ENCODE data around the gene UBAC1.
"Not testable (repeated sequence)": the region's sequence is repeated elsewhere in the genome, so short reads cannot be mapped to it uniquely, and the experiment has no call there.

The UBAC1 gene

DNA sequence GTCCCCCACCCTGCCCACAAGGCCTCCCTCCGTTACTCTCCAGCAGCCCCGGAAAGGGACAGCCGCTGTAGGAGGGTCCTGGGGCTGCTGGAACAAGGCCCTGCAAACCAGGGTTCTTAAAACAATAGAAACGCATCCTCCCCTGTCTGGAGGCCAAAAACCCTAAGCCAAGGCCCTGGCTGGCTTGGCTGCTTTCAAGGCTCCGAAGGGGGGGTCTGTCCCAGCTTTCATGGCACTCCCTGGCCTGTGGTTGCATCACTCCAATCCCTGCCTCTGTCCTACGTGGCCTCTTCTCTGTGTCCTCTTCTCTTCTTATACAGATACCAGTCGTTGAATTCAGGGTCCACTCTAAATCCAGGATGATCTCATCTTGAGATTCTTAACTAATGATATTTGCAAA, 7.4 kb upstream of the UBAC1 start:
- TF ChIP-seq, protein P1, sequence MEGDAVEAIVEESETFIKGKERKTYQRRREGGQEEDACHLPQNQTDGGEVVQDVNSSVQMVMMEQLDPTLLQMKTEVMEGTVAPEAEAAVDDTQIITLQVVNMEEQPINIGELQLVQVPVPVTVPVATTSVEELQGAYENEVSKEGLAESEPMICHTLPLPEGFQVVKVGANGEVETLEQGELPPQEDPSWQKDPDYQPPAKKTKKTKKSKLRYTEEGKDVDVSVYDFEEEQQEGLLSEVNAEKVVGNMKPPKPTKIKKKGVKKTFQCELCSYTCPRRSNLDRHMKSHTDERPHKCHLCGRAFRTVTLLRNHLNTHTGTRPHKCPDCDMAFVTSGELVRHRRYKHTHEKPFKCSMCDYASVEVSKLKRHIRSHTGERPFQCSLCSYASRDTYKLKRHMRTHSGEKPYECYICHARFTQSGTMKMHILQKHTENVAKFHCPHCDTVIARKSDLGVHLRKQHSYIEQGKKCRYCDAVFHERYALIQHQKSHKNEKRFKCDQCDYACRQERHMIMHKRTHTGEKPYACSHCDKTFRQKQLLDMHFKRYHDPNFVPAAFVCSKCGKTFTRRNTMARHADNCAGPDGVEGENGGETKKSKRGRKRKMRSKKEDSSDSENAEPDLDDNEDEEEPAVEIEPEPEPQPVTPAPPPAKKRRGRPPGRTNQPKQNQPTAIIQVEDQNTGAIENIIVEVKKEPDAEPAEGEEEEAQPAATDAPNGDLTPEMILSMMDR (IDR thresholded peaks at IDR 0.05; ENCODE audit: control insufficient read depth, insufficient read depth, low read depth, low read length, missing control alignments) = no peak
- H3K4me3 ChIP-seq (ENCODE audit: control insufficient read depth, low read depth, low read length) = no peak overlapping the region
- no peak for DNase-seq (ENCODE audit: low read depth)

DNA sequence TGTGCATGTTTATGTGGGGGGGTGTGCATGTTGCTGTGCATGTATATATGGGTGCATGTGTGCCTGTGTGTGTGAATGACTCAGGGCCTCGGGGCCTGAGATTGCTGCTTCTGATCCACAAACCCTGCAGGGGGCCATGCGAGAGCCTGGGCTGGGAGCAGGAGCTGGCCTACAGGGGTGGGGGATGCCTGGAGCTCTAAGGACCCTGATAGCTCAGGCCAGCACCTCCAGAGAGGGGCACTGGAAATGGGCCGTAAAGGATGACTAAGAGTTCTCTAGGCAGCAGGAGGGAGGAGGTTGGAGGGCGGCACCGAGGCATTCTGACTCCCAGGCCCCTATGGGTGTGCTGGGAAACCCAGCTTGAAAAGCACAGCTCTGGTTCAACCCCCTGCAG, 6.9 kb upstream of the UBAC1 start:
- no peak overlapping the region for H3K4me3 ChIP-seq (ENCODE audit: control insufficient read depth, low read depth, low read length)
- TF ChIP-seq, protein P1 (IDR thresholded peaks at IDR 0.05; ENCODE audit: control insufficient read depth, insufficient read depth, low read depth, low read length, missing control alignments) = no peak
- no peak for DNase-seq (ENCODE audit: low read depth)

DNA sequence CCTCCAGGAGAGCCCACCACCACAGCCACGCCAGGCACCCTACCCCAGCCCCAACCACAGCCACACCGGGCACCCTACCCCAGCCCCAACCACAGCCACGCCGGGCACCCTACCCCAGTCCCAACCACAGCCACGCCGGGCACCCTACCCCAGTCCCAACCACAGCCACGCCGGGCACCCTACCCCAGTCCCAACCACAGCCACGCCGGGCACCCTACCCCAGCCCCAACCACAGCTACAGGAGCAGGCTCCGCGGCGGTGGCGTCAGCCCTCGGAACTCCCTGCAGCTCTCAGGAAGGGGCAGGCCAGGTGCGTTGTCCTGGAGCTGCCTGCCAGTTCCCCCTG, 5.7 kb upstream of the UBAC1 start:
- H3K4me3 ChIP-seq (ENCODE audit: control insufficient read depth, low read depth, low read length); DNase-seq (ENCODE audit: low read depth): not testable (repeated sequence)

DNA sequence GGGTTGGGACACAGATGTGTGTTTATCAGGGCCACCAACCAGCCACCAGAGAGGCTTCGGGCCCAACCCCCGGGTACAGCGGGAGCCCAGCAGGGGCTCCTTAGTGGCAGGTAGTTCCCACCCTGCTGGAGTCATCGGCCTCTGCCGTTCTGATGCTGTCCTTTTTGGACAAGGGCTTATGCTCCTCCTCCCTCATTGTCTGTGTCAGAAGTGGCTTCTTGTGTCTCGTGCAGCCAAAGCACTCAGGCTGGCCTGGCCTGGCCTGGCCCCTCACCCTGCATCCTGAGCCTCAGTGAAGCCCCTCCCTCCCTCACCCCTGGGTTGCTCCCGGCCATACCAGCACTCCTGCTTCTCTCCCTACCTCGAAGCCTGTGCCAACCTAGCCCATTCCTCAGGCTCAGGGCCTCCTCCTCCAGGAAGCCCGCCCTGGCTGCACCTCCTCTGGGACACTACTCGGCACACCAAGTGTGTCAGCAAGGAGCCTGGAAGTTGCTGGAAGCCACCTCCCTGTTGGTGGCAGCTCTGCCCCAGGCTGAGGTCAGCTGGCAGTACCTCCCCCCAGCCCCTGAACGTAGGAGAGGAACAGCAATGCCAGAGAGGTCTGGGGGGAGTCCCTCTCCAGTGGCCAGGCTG, 4.1 kb upstream of the UBAC1 start:
- TF ChIP-seq, protein P1 (IDR thresholded peaks at IDR 0.05; ENCODE audit: control insufficient read depth, insufficient read depth, low read depth, low read length, missing control alignments) = no peak
- H3K4me3 ChIP-seq (ENCODE audit: control insufficient read depth, low read depth, low read length) = no peak overlapping the region
- no peak for DNase-seq (ENCODE audit: low read depth)

DNA sequence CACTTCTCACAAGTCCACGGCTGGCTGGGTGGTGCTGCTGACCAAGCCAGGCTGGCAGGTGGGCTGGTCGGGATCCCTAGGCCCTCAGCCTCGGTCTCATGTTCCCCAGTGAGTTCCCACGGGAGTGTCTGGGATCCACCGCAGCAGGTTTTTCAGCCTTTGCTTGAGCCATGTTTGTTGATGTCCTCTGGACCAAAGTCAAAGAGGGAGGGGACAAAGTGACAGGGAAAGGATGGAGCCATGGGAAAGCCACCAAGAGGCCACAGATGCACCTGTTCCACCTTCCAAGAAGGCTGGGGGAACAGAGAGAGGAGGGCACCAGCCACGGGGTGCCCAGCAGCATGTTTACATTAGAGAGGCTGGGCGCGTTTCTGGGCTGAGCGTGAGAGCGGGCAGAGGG, 2.8 kb upstream of the UBAC1 start:
- no peak for DNase-seq (ENCODE audit: low read depth)
- TF ChIP-seq, protein P1 (IDR thresholded peaks at IDR 0.05; ENCODE audit: control insufficient read depth, insufficient read depth, low read depth, low read length, missing control alignments) = no peak
- H3K4me3 ChIP-seq (ENCODE audit: control insufficient read depth, low read depth, low read length) = no peak overlapping the region

DNA sequence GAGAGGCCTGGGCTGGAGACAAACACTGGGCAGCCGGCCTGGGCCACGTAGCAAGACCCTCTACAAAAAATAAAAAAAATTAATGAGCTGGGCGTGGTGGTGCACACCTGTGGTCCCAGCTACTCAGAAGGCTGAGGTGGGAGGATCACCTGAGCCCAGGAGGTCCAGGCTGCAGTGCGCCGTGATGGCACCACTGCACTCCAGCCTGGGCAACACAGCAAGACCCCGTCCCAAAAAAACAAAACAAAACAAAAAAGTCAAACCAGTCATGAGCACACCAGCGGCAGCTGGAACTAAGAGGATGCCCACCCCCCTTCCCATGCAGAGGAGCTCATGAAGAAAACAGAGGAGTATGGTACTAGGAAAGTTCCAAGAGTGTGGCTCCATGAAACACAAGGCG, 2.2 kb upstream of the UBAC1 start:
- TF ChIP-seq, protein P1 (IDR thresholded peaks at IDR 0.05; ENCODE audit: control insufficient read depth, insufficient read depth, low read depth, low read length, missing control alignments) = no peak
- DNase-seq (ENCODE audit: low read depth) = no peak
- no peak overlapping the region for H3K4me3 ChIP-seq (ENCODE audit: control insufficient read depth, low read depth, low read length)

DNA sequence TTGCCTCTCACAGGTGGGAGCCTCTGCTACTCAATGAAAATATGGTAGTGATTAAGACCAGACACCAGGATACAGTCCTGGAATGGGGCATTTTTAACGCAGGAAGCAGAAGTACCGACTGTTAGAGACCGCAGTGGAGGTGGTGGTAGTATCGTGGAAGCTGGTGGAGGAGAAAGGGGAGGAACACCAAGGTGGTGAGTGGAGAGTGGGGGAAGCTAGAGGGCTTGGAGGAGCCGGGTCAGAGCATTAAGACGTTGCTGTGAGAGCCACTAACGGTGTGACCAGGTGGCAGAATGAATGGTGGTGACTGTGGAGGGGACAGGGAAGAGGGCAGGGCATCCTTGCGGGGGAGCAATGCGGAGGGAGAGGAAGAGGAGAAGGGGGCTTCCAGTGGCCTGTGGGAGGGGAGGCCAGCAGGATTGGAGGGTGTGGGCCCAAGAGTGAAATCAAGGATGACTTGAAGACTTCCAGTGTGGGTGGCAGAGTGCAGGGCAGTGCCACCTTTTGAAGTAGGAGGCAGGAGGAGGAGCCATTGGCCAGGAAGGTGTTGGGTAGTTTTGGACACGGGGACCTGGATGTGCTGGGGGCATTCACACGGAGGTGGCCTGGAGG, 1.6 kb upstream of the UBAC1 start:
- TF ChIP-seq, protein P1 (IDR thresholded peaks at IDR 0.05; ENCODE audit: control insufficient read depth, insufficient read depth, low read depth, low read length, missing control alignments) = no peak
- H3K4me3 ChIP-seq (ENCODE audit: control insufficient read depth, low read depth, low read length) = no peak overlapping the region
- no peak for DNase-seq (ENCODE audit: low read depth)

Data from AG09309 (cell line).